ENCODE measurements around the gene UBTFL1.
"Not testable (repeated sequence)": the region's sequence is repeated elsewhere in the genome, so short reads cannot be mapped to it uniquely, and the experiment has no call there.

UBTFL1 gene

GRCh38 chr11:90085650-90086049 lies at the start of gene UBTFL1:
Gene UBTFL1, plus strand, starts transcription at chr11:90085950. Its CDS starts 0 bp downstream, at chr11:90085950.
- not testable (repeated sequence) for DNase-seq

GRCh38 chr11:90051591-90052209 lies 34.0 kb upstream of the UBTFL1 start:
- DNase-seq = not testable (repeated sequence)

GRCh38 chr11:90052311-90052710 lies 33.4 kb upstream of the UBTFL1 start:
- not testable (repeated sequence) for DNase-seq

GRCh38 chr11:90053545-90053944 lies 32.2 kb upstream of the UBTFL1 start:
- not testable (repeated sequence) for DNase-seq

GRCh38 chr11:90088731-90089130 lies 3.0 kb downstream of the UBTFL1 start:
- not testable (repeated sequence) for DNase-seq

GRCh38 chr11:90095230-90095924 lies 9.6 kb downstream of the UBTFL1 start:
- not testable (repeated sequence) for DNase-seq

- DNase-seq = not testable (repeated sequence)
Measured at GRCh38 chr11:90098261-90098660, 12.5 kb downstream of the UBTFL1 start.

GRCh38 chr11:90100431-90100830 lies 14.7 kb downstream of the UBTFL1 start:
- DNase-seq = no peak

GRCh38 chr11:90113541-90113940 lies 27.8 kb downstream of the UBTFL1 start:
- DNase-seq = peak; percentile 58

GRCh38 chr11:90120191-90120590 lies 34.4 kb downstream of the UBTFL1 start:
- DNase-seq = no peak

- DNase-seq = no peak
Measured at GRCh38 chr11:90124371-90124770, 38.6 kb downstream of the UBTFL1 start.

- no peak for DNase-seq
Measured at GRCh38 chr11:90124946-90125345, 39.2 kb downstream of the UBTFL1 start.

- DNase-seq = no peak
Measured at GRCh38 chr11:90133560-90134477, 48.1 kb downstream of the UBTFL1 start.

GRCh38 chr11:90134478-90135003 lies 48.8 kb downstream of the UBTFL1 start, which contains the start of gene NAALAD2:
Gene NAALAD2, plus strand, starts transcription at chr11:90134663. Its CDS starts 96 bp downstream, at chr11:90134759.
- DNase-seq = peak; percentile 73

- peak; percentile 38 for DNase-seq
Measured at GRCh38 chr11:90135016-90135415, 49.3 kb downstream of the UBTFL1 start.
